Adrenal gland (tissue), 5 donors: ENCODE results near the gene ZNF101.

Experiments used
- CTCF ChIP-seq, 6 experiments: fragments of 450-650 bp in 4 of 6; fragments of 200-600 bp in 2 of 6; sonication (generic) in 1 of 6; IDR thresholded peaks; 1 replicate in 5 of 6; 2 replicates in 1 of 6; pipeline versions ENCODE4 v1.5.1 to v1.8.0; 2016 to 2021; ENCODE audit warnings: antibody characterized with exemption in 6 of 6, mild to moderate bottlenecking in 2 of 6, moderate library complexity in 1 of 6
- POLR2A ChIP-seq, 2 donors: fragments of 450-650 bp; IDR thresholded peaks; one replicate each; pipeline ENCODE4 v1.6.1; 2017; ENCODE audit warnings: antibody characterized with exemption in 2 of 2, mild to moderate bottlenecking in 2 of 2, moderate library complexity in 1 of 2
- donor health status: DM: no; HTN: no; CAD: no.

GRCh38 chr19:19633711-19634515 lies 34.7 kb upstream of the ZNF101 start:
- TF ChIP-seq CTCF (IDR thresholded peaks at IDR 0.05), result no peak
- TF ChIP-seq POLR2A (IDR thresholded peaks at IDR 0.05), result no peak
